ENCODE measurements around the gene TOMM6. TPM values are rescaled to one million over a fixed set of nuclear protein-coding genes. Genes with fewer than 3 reads are reported as not detected.

TOMM6 gene
- polyA plus RNA-seq, 1 donor from 2014 or later, result 184 TPM

DNA sequence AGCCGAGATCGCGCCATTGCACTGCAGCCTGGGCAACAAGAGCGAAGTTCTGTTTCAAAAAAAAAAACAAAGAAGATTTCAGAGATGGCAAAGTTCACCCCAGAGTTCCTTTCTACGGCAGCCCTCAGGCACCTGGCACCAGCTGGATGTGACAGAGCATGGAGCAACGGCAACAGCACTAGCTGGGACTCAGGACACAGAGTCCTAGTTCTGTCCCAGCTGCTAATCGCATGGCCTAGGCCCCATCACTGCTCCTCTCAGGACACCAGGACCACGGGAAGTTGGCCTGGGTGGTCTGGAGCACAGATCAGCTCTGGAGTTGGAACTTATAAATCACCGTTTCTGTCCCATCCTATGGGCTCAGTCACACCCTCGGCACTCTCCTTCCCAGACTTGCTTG is 41.4 kb upstream of the TOMM6 start:
- Histone ChIP-seq H3K4me3 (ENCODE audit: low read length) (no peak overlapping the region), H3K27ac (ENCODE audit: low read length) (no peak overlapping the region), H3K27me3 (ENCODE audit: insufficient read depth, low read depth, low read length) (no peaks in the 10 kb centered on the region), H3K36me3 (ENCODE audit: insufficient read depth, low read length) (no peaks in the 10 kb centered on the region), H2AFZ (ENCODE audit: low read depth, low read length) (no peak overlapping the region), H3K9ac (ENCODE audit: low read length) (no peak overlapping the region), H3K4me2 (ENCODE audit: low read length) (no peak overlapping the region), H3F3A (ENCODE audit: insufficient read depth, low read length, poor library complexity, severe bottlenecking) (no peaks in the 10 kb centered on the region), H3K79me2 (replicated peaks; ENCODE audit: insufficient read depth, low read length) (no peaks in the 10 kb centered on the region), H3K9me2 (ENCODE audit: insufficient read depth, low read length) (no peaks in the 10 kb centered on the region), H3K9me3 (ENCODE audit: low read length) (no peaks in the 10 kb centered on the region), H4K20me1 (ENCODE audit: insufficient read depth) (no peaks in the 10 kb centered on the region)
- TF ChIP-seq EP300 (conservative IDR thresholded peaks at IDR 0.05; ENCODE audit: poor library complexity, severe bottlenecking), result no peak
- no peak for TF ChIP-seq EZH2 (IDR thresholded peaks at IDR 0.05; ENCODE audit: borderline replicate concordance, insufficient read depth, low read length, poor library complexity, severe bottlenecking)
- no peak for TF ChIP-seq SMC3 (conservative IDR thresholded peaks at IDR 0.05; ENCODE audit: poor library complexity)
- TF ChIP-seq MXI1 (conservative IDR thresholded peaks at IDR 0.05; ENCODE audit: poor library complexity, severe bottlenecking), result no peak
- no peak for TF ChIP-seq RAD21 (conservative IDR thresholded peaks at IDR 0.05)
- TF ChIP-seq TAF1 (IDR thresholded peaks at IDR 0.05; ENCODE audit: low read depth), result no peak
- no peak for TF ChIP-seq POLR2AphosphoS5 (IDR thresholded peaks at IDR 0.05)
- TF ChIP-seq, protein P1, sequence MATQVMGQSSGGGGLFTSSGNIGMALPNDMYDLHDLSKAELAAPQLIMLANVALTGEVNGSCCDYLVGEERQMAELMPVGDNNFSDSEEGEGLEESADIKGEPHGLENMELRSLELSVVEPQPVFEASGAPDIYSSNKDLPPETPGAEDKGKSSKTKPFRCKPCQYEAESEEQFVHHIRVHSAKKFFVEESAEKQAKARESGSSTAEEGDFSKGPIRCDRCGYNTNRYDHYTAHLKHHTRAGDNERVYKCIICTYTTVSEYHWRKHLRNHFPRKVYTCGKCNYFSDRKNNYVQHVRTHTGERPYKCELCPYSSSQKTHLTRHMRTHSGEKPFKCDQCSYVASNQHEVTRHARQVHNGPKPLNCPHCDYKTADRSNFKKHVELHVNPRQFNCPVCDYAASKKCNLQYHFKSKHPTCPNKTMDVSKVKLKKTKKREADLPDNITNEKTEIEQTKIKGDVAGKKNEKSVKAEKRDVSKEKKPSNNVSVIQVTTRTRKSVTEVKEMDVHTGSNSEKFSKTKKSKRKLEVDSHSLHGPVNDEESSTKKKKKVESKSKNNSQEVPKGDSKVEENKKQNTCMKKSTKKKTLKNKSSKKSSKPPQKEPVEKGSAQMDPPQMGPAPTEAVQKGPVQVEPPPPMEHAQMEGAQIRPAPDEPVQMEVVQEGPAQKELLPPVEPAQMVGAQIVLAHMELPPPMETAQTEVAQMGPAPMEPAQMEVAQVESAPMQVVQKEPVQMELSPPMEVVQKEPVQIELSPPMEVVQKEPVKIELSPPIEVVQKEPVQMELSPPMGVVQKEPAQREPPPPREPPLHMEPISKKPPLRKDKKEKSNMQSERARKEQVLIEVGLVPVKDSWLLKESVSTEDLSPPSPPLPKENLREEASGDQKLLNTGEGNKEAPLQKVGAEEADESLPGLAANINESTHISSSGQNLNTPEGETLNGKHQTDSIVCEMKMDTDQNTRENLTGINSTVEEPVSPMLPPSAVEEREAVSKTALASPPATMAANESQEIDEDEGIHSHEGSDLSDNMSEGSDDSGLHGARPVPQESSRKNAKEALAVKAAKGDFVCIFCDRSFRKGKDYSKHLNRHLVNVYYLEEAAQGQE (IDR thresholded peaks at IDR 0.05; ENCODE audit: borderline replicate concordance), result no peak
- TF ChIP-seq, protein P2, sequence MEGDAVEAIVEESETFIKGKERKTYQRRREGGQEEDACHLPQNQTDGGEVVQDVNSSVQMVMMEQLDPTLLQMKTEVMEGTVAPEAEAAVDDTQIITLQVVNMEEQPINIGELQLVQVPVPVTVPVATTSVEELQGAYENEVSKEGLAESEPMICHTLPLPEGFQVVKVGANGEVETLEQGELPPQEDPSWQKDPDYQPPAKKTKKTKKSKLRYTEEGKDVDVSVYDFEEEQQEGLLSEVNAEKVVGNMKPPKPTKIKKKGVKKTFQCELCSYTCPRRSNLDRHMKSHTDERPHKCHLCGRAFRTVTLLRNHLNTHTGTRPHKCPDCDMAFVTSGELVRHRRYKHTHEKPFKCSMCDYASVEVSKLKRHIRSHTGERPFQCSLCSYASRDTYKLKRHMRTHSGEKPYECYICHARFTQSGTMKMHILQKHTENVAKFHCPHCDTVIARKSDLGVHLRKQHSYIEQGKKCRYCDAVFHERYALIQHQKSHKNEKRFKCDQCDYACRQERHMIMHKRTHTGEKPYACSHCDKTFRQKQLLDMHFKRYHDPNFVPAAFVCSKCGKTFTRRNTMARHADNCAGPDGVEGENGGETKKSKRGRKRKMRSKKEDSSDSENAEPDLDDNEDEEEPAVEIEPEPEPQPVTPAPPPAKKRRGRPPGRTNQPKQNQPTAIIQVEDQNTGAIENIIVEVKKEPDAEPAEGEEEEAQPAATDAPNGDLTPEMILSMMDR (IDR thresholded peaks at IDR 0.05; ENCODE audit: poor library complexity, severe bottlenecking), result no peak

- Histone ChIP-seq H3K27ac (ENCODE audit: low read length) (no peak within 1 kb of the TSS), H3K79me2 (replicated peaks; ENCODE audit: insufficient read depth, low read length) (no peaks in the 10 kb centered on the region), H2AFZ (ENCODE audit: low read depth, low read length) (no peak within 1 kb of the TSS), H3K9me3 (ENCODE audit: low read length) (no peaks in the 10 kb centered on the region), H4K20me1 (ENCODE audit: insufficient read depth) (no peaks in the 10 kb centered on the region), H3K9ac (ENCODE audit: low read length) (no peak within 1 kb of the TSS), H3F3A (ENCODE audit: insufficient read depth, low read length, poor library complexity, severe bottlenecking) (no peaks in the 10 kb centered on the region), H3K4me3 (ENCODE audit: low read length) (no peak within 1 kb of the TSS), H3K9me2 (ENCODE audit: insufficient read depth, low read length) (no peaks in the 10 kb centered on the region), H3K27me3 (ENCODE audit: insufficient read depth, low read depth, low read length) (no peaks in the 10 kb centered on the region), H3K36me3 (ENCODE audit: insufficient read depth, low read length) (no peaks in the 10 kb centered on the region), H3K4me2 (ENCODE audit: low read length) (no peak within 1 kb of the TSS)
- no peak for TF ChIP-seq POLR2AphosphoS5 (IDR thresholded peaks at IDR 0.05)
- no peak for TF ChIP-seq RAD21 (conservative IDR thresholded peaks at IDR 0.05)
- TF ChIP-seq, protein P2 (IDR thresholded peaks at IDR 0.05; ENCODE audit: poor library complexity, severe bottlenecking), result no peak
- TF ChIP-seq TAF1 (IDR thresholded peaks at IDR 0.05; ENCODE audit: low read depth), result no peak
- no peak for TF ChIP-seq EP300 (conservative IDR thresholded peaks at IDR 0.05; ENCODE audit: poor library complexity, severe bottlenecking)
- TF ChIP-seq, protein P1 (IDR thresholded peaks at IDR 0.05; ENCODE audit: borderline replicate concordance), result no peak
- no peak for TF ChIP-seq SMC3 (conservative IDR thresholded peaks at IDR 0.05; ENCODE audit: poor library complexity)
These were observed 40.0 kb upstream of the TOMM6 start, which contains the start of gene PGC for GRCh38 chr6:41747256-41748101. Gene PGC, minus strand, starts transcription at chr6:41747397. Its CDS starts 63 bp downstream, at chr6:41747334.
